BJ (cell line): ENCODE data around the gene MTHFD1. TPM values are rescaled to one million over a fixed set of nuclear protein-coding genes. Genes with fewer than 3 reads are reported as not detected.

ENCODE experiments used
- CTCF ChIA-PET: fragments of 350-600 bp; formaldehyde crosslinking; extraction: SDS; loops from one replicate; lab custom pipeline; 2021; ENCODE audit warnings: antibody characterized with exemption, inconsistent platforms; lab: Yijun Ruan, JAX
- POLR2A ChIA-PET: fragments of 300-600 bp; sonication (Branson Sonifier 250); formaldehyde crosslinking; extraction: SDS; loops from one replicate; lab custom pipeline; 2021; ENCODE audit warnings: antibody characterized with exemption; lab: Charles Lee
- DNase-seq: peaks from one replicate; pipeline ENCODE4 v3.0.0-alpha.2; 2011; ENCODE audit warnings: low read depth
- H3K27me3 ChIP-seq: 2 replicates; pipeline ENCODE4 v1.6.0; 2011; ENCODE audit warnings: low read length; ENCODE audit not compliant: control insufficient read depth, insufficient read depth
- H3K36me3 ChIP-seq: 2 replicates; pipeline ENCODE4 v1.5.1; 2011; ENCODE audit warnings: low read length; ENCODE audit not compliant: control insufficient read depth, insufficient read depth
- H3K4me3 ChIP-seq: 2 replicates; pipeline ENCODE4 v1.5.1; 2011; ENCODE audit warnings: low read depth, mild to moderate bottlenecking, control low read depth, low read length
- polyA plus RNA-seq: library from polyadenylated mRNA; depleted of rRNA; stranded (reverse); fragments of >200 nt; gene quantifications from 2 replicates; pipeline ENCODE4 v1.2.3, GENCODE V29; 2011
- TF ChIP-seq, protein P1 (sequence below): IDR thresholded peaks from 2 replicates; pipeline ENCODE4 v1.5.1; 2011; ENCODE audit warnings: low read depth, mild to moderate bottlenecking, control low read depth, inconsistent platforms, low read length, moderate library complexity; ENCODE audit not compliant: insufficient read depth

MTHFD1 gene
- polyA plus RNA-seq, 1 experiment, result 30.9 TPM

DNA sequence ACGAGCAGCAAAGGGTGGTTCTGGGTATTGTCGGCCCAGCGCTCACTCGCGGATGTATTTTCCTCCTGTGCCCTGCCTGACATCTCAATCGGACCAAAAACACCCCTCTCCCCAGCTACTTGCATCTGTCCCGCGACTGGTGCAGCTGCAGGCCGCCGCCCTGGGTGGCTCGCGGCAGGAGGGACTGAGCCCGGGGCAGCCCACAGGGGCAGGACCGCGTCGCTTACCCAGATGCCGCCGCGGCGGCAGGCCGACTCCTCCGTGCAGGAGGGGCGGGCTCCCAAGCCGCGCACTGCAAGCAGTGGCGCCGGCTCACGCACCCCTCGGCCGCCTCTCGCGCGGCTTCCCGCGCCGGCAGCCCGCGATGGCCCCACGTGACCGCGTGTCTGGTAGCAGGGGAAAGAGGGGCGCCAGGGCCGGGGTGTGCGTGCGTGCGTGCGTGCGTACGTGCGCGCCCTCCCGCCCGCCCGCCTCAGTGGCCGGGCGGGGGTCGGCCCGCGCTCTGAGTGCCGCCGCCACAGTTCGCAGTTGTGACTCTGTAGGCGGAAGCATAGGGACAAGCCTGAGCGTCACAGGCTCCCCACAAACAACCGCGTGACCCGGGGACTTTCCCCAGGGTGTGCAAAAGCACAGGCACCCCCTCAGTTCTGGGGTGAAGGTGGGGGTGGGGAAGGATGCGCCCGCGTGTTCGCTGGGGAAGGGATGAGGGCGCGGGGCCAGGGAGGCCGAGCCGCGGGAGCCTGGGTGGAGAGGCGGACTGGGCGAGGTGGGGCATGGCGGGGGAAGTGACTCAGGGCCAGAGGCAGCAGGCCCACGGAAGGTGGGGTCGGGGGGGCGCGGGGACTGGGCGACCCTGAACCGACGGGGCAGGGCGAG, 115.5 kb downstream of the MTHFD1 start, which contains the start of gene ZBTB25:
Gene ZBTB25, minus strand, starts transcription at position 405 of the 876 bp plus-strand sequence. CDS start 13,305 bp downstream, outside the sequence.
- TF ChIP-seq, protein P1, sequence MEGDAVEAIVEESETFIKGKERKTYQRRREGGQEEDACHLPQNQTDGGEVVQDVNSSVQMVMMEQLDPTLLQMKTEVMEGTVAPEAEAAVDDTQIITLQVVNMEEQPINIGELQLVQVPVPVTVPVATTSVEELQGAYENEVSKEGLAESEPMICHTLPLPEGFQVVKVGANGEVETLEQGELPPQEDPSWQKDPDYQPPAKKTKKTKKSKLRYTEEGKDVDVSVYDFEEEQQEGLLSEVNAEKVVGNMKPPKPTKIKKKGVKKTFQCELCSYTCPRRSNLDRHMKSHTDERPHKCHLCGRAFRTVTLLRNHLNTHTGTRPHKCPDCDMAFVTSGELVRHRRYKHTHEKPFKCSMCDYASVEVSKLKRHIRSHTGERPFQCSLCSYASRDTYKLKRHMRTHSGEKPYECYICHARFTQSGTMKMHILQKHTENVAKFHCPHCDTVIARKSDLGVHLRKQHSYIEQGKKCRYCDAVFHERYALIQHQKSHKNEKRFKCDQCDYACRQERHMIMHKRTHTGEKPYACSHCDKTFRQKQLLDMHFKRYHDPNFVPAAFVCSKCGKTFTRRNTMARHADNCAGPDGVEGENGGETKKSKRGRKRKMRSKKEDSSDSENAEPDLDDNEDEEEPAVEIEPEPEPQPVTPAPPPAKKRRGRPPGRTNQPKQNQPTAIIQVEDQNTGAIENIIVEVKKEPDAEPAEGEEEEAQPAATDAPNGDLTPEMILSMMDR, result no peak
- CTCF ChIA-PET, result interaction anchor here (0.7 to 3.2 kb wide), 6 partner anchors 74 to 139 kb away, joined by 3 to 12 read pairs (median 4); no protein-coding TSS in a partner anchor
- POLR2A ChIA-PET, result interaction anchor here (0.6 to 1.0 kb wide), 5 partner anchors 17 to 411 kb away, joined by 3 to 22 read pairs (median 8); no protein-coding TSS in a partner anchor

DNA sequence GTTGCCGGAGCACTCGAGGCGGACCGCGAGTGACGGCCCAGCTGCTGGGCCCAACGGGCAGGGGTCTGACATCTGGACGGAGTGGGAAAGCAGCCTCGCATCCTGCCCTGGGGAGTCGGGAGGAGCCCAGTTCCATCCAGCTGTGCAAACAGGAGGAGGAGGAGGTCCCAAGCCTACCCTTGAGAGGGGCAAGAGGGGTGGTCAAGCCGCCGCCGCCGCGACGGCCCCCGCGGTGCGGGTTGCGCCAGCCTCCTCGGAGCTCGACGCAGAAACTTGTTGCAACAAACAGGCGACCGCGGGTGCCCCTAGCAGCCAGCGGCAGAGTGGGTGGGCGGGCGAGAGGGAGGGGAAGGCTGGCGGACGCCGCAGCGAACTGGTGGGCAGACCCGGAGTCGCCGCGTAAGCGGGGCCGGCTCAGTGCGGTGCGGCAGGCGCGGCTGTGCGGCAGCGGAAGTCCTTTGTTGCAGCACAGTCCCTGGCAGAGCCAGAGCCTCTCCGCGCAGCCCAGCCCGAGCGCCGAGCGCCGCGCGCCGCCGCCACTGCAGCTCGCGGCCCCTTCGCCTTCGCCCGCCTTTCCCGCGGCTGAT, 116.2 kb downstream of the MTHFD1 start, which contains the start of gene ZBTB1:
Gene ZBTB1, plus strand, starts transcription at position 461 of the 587 bp plus-strand sequence. CDS start 16,735 bp downstream, outside the sequence.
- CTCF ChIA-PET, result interaction anchor here (2.6 kb wide), 1 partner anchor 132 kb away, joined by 12 read pairs; no protein-coding TSS in a partner anchor

More for the DNA sequence above, 115.5 kb downstream of the MTHFD1 start, which contains the start of gene ZBTB25:
- H3K36me3 ChIP-seq, result no peaks in the 10 kb centered on the region
- peak; percentile 71 for DNase-seq
- peak within 1 kb of the TSS; percentile 83 for H3K4me3 ChIP-seq
- no peaks in the 10 kb centered on the region for H3K27me3 ChIP-seq

DNA sequence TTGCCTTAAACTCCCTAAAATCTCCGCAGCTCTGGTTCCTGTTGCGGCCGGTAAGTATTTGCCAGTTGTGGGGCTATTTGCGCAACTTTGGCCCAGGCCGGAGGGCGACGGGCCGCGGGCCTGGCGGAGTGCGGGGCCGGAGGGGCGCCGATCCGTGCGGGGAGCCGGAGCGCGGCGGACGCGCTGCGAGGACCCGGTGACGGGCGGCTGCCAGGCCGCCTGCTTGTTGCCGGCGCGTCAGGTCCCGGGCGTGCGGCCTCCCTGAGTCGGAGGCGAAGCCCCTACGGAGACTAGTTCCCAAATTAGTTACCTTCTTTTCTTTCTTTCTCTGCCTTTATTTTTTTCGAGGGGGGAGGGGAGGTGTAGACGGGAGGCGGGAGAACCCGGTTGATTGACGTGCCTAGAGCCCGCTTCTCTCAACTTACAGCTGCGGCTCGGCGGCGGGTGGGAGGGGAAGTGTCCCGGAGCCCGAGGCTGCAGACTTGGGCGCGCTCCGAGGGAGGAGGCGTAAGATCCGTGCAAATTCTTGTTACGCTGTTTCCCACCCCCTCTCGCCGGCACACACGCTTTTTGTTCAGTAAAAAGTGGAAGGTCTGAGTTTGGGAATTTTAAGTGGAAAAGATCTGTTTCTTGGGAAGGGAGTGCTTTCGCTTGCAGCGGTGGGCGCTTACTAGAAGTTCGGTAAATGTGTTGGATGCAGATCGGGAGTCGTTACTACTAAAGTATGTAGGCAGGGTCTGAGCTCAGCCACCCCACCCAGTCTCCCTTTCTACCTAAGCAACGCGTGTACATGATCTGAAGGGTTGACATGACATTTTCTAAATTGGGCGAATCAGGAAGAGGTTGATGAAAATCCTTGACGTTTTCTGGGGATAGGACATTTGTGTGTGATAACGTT, 117.0 kb downstream of the MTHFD1 start:
- no peaks in the 10 kb centered on the region for H3K36me3 ChIP-seq
- TF ChIP-seq, protein P1, result no peak
- H3K27me3 ChIP-seq, result no peaks in the 10 kb centered on the region
- ChIA-PET POLR2A (interaction anchor here (0.6 to 1.0 kb wide), 6 partner anchors 10 to 410 kb away, joined by 3 to 9 read pairs (median 5); partner anchors contain the start of gene HSPA2), CTCF (interaction anchor here (2.6 kb wide), 1 partner anchor 131 kb away, joined by 12 read pairs; no protein-coding TSS in a partner anchor)
- peak overlapping the region; percentile 83 for H3K4me3 ChIP-seq
- DNase-seq, result peak; percentile 45

More for the DNA sequence above, 116.2 kb downstream of the MTHFD1 start, which contains the start of gene ZBTB1:
- no peaks in the 10 kb centered on the region for H3K36me3 ChIP-seq
- TF ChIP-seq, protein P1, result no peak
- no peaks in the 10 kb centered on the region for H3K27me3 ChIP-seq
- POLR2A ChIA-PET, result interaction anchor here (0.6 to 1.0 kb wide), 5 partner anchors 17 to 411 kb away, joined by 3 to 20 read pairs (median 7); partner anchors contain the start of gene HSPA2
- H3K4me3 ChIP-seq, result peak within 1 kb of the TSS; percentile 83
- peak; percentile 54 for DNase-seq

DNA sequence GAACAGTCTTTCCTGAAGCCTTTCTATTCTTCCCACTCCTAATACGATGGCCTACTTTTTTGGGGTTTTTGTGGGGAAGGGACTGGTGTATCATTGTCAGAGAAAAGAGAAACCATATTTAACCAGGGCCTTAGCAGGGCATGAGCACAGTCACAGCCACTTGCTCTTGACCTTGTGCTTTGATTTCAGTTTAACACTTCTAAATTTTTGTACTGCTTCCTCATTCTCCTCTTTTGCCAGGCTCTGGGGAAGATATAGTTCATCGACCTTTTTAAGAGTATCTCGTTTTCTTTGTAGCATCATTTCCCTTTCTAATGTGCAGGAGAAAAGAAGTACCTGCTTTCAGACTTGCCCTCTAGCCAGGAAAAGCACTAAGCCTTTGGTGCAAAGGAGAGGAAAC, 118.6 kb downstream of the MTHFD1 start:
- peak overlapping the region; percentile 18 for H3K4me3 ChIP-seq
- DNase-seq, result no peak
- ChIA-PET CTCF (no interaction called here), POLR2A (no interaction called here)
- TF ChIP-seq, protein P1, result no peak
- no peaks in the 10 kb centered on the region for H3K36me3 ChIP-seq
- H3K27me3 ChIP-seq, result no peaks in the 10 kb centered on the region
